CD4-positive, alpha-beta T cell treated with Interferon alpha-2 for 1 hour (primary cell): ENCODE measurements around the gene HOXA6.
A peak's percentile ranks its signal among the peaks of the same experiment; 100 is the strongest.

Experiments used
- DNase-seq, 2 donors: peaks; one replicate each; pipeline ENCODE4 v3.0.0-alpha.2; 2020 to 2022

Gene HOXA6

DNA sequence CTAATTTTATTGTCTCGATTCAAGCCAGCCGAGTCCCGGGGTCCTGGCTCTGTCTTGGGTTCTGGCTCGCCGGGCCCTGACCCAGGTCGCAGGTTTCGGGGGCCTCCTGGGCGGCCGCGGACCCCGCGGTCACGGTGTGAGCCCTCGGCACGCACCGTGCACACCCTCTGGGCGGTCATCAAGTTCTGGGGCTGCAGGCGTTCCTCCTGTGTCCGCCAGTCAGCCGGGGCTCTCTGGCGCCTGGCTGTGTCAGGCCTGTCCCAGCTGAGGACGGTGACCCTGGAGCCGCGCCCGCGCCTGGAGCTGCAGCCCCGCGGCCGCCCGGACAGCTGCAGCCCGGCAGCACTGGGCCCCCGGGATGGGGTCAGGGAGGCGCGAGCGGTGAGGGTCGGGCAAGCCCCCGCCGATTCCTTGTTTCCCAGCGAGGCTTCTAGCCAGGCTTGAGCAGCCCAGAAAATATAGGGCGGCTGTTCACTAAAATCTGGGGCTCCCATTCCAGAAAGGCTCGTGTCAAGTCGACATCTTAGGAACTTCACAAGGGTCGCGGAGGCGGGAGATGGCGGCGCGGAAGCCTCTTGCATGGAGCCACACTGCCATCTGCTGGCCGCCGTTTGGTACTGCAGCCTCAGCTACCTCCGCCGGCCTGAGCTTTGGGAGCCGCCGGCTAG is 13.1 kb upstream of the HOXA6 start:
- peak; percentile 82 to 86 for DNase-seq

DNA sequence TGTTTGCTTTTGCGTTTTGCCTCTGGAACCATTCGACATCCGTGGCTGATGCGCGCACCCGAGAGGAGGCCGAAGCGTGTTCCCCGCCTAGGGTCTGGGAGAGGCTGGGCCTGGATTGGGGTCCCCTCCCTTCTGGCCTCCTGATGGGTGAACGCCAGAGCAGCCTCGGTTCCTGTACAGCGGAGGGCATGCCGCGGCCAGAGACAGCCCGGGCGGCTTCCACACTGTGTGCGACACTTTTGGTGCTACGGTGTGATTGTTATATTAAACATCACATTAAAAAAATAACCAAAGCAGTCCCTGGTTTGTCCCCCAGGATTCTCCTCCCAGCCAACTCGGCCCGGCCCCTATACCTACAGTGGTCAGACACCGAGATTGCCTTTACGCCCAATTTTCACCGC is 12.6 kb upstream of the HOXA6 start:
- DNase-seq, result no peak

DNA sequence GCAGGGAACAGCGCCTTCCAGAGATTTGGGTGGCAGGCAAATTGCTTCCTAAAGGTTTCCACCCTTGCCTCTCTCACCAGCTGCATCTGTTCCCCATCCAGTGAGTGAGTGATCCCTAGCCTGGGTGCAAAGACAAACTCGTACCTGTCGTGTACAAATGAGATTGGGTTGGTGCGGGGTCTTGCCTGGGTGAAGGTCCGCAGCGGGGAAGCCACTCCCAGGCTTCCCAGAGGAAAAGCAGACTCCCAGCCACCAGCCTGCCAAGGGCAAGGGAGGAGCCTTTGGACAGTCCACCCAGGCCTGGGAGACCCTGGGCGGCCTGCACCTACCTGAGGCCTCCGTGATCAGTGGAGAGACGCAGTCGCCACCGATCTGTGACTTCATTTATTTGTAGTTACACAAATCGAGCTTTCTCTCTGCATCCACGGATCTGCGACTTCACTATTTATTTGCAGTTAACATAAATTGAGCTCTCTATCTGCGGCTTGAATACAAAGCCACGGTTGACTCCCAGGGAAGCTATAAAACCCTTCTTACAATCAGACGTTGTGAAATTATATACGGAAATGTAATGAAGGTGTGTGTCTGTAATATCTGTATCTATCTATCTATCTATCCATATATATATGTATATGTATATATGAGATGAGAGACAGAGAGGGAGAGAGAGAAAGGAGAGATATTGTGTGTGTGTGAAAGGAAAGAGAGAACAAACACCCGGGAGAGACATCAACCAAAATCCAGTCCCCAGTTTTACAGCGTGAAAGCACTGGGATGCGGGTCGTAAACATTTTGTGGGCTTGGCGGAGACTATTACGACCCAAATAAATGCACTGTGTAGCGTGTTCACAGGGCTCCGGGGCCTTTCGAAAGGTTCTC is 11.9 kb upstream of the HOXA6 start:
- DNase-seq, result no peak

DNA sequence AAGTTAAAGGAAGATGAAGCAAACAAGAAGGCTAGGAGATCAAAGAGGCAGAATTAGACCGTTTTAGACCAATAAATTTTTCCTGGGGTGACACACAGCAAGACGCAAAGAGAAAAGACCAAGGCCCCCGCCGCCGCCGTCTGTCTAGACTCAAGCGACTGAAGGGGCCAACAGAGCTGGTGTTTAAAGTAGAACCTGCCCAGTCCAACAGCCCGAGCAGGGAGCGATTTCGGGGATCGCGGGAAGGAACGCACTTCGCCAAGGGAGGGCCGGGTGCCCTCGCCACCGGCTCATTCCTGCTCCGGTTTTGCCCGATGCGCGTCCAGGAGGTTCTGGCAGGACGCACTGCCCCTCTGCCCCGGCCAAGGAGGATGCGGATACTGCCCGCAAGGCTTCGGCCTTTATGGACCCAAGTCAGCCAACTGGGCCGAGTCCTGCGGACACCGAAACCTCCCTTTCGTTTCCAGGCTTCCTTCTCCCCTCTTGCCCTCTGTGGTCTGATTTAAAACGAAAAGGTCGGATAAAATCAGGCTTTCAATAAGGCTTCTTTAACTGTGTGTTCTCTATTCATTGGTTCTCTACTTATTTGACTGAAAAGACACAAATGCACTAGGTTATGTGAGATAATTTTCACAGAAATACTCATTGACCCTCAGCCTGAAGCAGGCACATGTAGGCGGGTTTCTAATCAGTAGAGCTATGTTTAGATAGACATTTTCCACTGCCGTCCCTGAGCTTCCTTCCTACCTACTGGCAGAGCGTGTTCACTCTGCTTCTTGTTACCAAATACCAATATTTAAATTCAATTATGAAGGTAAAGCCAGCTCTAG is 11.1 kb upstream of the HOXA6 start:
- no peak for DNase-seq

DNA sequence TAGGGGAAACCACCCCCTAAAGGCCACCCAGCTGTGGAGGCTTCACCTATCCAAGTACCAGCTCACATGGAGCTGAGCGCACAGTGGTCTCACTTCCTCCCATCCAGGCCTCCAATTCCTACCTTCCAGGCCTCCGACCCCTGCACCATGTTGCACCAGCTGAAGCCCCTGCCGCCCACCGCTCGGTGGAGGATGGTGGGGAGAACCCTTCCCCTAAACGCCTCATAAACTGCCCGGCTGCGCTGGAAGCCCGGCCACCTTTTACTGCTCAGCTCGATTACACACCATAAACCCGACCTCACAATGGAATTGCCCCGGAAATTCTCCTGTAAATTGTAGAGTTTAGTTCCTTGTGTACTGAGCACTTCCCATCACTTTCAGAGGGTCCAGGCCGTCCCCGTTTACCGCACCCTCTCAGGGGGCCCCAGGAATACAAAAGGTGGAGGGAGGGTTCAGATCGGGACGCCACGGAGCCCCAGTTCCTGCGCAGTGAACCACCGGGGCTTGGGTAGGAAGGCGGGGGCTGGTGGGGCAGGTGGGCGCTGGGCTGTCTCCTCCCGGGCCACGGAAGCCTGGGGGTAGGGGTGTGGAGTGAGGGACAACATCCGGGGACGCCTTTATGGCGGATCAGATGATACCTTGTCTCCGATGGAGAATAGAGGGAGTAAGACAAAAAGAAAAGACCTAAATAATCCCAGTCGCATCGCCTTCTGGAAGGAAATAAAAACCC is 10.3 kb upstream of the HOXA6 start:
- DNase-seq, result no peak

DNA sequence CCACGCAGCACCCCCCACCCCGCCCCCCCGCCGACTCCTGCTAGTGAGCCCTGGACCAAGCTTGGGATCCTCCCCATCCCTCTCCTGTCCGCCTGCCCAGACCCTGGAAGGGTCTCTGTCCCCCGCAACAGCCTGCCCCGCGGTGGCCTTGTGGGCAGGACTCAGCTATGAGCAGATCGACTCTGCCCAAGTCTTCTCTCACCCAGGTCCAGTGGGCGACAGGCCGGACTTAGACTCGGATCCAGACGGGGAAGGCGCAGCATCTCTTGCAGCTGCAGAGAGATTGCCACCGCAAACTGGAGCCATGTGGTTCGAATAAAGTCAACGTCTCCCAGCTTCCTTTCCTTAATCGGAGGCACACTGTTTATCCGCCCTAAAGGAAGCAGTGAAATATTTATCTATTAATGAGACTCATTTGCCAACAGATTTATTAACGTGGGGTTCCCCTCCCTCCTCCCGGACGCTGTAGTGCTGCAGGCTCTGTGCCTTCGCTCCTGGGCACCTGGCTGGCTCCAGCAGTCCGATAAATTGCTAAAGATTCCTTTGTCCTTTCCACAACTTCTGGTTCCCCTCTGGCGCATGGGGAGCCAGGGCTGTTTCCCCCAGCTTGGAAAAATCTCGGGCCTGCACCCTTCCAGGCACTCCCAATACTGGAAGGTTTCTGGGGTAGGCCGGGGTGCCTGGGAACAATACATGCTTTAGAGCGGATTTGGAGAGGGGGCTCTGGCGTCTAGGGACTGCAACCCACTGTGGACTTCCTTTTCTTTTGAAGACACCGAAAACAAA is 9.5 kb upstream of the HOXA6 start:
- DNase-seq, result no peak

DNA sequence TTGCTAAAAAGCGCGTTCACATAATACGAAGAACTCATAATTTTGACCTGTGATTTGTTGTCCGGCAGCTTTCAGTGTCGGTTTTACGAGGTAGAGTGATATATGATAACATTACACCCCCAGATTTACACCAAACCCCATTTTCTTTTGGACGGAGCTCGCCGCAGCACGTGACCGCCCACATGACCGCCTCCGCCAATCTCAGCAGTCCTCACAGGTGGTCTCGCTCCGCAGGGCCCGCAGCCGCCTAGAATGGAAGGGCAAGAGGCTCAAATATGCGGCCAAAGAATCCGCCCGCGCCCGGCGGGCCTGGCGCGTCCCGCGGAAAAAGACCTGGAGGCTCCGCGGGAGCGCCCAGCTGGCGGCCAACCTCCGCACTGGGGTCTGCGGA is 8.9 kb upstream of the HOXA6 start, which contains the start of gene HOXA7:
HOXA7 (minus strand) TSS at position 168 of the 391 bp plus-strand sequence; CDS start at position 38, 130 bp downstream.
- DNase-seq, result no peak

DNA sequence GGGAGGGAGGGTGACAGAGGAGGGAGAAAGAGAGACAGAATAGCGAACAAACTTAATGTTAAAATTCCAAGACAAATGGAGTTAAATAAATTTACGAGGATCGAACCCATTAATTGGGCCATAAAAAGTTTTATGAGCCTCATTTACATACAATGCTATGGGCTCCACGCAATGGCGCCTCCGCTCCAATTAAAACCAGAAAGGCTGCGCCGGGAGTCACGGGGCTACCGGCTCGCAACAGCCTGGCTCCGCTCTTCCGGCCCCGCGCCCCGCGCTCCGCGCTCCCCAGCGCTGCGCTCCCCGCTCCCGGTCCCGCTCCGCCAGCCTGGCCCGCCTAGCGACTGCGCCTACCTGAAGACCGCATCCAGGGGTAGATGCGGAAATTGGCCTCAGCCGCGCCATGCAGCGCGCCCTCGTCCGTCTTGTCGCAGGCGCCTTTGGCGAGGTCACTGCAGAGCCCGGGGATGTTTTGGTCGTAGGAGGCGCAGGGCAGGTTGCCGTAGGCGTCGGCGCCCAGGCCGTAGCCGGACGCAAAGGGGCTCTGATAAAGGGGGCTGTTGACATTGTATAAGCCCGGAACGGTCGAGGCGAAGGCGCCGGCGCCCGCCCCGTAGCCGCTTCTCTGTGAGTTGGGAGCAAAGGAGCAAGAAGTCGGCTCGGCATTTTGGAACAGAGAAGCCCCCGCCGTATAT is 8.4 kb upstream of the HOXA6 start:
- no peak for DNase-seq

DNA sequence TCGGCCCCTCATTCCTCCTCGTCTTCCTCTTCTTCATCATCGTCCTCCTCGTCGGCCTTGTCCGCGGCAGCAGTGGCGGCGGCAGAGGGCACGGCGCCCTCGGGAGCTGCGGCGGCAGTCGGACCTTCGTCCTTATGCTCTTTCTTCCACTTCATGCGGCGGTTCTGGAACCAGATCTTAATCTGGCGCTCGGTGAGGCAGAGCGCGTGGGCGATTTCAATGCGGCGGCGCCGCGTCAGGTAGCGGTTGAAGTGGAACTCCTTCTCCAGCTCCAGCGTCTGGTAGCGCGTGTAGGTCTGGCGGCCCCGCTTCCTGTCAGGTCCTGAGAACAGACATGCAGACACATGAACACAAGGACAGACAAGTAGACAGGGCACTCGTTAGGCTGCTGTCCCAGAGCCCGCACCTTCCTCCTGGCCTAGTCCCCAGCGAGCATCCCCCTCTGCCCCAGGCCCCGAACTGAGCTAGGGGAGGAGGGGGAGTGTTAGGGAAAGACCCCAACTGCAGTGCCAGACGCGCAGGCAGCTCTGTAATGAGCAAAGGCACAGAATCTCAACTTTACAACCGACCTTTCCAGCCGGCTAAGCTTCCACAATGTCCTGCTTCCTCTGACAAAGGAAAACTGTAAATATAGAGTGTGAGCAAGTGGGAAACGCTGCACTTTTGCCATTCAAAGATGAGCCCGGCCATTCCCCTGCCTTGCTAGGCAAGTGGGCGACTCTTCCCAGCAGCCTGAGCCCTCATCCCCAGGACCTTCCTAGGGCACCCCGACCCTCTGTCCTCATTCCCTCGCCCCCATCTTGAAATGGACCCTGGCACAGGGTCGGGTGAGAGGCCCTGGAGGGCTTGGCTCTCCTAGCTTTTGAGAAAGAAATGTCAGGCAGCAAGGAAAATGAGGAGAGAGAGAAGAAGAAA is 7.6 kb upstream of the HOXA6 start:
- DNase-seq, result no peak

DNA sequence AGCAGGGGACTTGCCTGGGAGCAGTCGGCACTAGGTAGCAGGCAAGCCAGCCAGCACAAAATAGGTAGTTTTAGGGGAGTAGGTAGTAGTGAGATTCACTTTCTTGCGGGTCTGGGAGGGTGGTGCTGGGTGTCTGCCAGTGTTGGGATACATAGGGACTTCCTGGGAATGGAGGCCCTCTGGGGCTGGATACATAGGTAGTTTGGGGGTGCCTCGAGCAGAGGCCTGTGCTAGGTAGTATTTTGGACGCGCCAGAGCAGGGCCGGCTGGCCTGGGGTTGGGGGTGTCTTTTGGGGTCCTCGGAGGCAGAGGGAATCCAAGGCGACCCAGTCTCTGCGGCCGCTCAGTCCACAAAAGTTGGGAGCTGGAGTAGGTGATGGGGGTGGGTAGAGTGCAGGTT is 6.8 kb upstream of the HOXA6 start:
- DNase-seq, result no peak

DNA sequence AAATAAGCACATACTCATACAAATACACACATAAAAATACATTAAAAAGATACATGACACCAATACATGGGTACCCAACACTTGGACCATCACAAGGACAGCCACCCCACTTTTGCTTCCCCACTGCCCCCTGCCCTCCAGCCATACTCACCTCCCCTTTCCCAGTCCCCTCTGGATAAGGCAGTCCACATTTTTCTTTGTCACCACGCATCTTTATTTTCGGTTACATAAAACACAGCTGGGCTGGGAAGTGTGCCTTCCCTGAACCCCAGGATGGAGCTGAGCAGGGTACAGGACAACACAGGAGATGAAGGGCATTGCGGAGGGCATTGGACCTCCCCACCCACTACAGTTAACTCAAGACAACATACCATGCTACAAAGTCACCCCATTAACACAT is 6.0 kb upstream of the HOXA6 start:
- DNase-seq, result no peak

DNA sequence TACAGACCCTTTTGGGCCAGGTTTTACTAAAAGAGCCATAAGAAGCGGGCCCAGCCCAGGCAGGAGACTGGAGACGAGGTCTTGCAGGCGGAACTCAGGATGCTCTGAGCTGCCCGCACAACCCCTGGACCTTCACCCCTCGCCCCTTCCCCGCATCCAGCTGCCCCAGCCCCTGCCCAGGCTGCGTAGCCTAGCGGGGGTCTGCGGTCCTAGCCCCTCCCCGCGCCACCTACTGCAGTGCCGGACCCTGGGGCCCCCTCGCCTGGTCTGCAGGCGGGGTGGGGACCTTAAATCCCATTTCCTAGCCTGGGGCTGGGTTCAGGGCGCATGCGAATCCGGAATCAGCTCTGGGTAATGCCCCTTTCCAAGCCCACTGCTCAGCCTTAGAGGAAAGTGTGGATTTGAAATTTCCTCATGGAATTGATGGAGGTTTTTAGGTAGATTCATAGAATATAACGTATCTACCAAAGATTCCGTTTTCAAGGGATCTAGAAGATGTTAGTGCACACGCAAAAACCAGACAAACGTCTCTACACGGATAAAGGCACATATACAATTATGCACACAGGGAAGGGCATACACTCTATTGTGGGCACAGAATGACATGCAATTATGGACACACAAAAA is 5.4 kb upstream of the HOXA6 start:
- DNase-seq, result no peak

DNA sequence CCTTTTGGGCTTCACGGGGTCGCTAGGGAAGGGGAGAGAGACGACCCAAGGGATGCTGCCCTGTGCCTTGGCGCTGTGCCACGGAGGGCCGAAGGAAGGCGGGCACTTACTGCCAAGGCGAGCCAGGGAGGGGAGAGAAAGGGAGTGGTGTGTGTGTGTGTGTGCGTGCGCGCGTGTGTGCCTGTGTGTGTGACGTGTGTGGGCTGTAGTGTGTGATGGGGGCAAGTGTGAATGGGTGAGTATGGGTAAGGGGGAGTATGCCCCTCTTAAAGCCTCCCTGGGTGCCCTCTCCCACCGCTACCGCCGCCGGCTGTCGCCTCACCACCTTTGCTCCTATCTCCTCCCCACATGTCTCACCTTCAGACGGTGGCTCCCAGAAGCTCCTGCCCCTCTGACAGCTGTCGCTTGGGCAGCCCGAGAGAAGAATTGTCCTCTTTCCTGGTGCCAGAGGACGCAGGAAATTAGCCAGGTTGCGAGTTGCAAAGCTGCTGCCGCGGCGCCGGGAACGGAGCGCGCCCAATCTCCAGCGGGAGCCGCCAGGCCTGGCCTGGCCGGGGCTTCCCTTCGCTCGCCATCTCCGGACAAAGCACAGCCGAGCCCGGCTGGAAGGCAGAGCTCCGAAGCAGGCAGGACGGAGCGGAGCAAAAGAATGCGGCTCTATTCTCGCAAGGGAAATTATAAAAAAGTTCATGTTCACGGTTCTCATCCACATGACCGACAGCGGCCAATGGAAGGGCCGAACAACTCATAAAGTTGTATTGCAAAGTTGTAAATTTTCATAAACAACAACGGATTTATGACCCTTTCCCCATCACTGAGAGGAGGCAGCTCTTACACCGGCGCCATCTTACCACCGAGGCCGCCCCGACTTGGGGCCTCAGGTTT is 4.6 kb upstream of the HOXA6 start, which contains the start of gene HOXA3:
HOXA3 (minus strand) TSS at position 653 of the 885 bp plus-strand sequence. CDS start 41,943 bp downstream, outside the sequence.
- no peak for DNase-seq

DNA sequence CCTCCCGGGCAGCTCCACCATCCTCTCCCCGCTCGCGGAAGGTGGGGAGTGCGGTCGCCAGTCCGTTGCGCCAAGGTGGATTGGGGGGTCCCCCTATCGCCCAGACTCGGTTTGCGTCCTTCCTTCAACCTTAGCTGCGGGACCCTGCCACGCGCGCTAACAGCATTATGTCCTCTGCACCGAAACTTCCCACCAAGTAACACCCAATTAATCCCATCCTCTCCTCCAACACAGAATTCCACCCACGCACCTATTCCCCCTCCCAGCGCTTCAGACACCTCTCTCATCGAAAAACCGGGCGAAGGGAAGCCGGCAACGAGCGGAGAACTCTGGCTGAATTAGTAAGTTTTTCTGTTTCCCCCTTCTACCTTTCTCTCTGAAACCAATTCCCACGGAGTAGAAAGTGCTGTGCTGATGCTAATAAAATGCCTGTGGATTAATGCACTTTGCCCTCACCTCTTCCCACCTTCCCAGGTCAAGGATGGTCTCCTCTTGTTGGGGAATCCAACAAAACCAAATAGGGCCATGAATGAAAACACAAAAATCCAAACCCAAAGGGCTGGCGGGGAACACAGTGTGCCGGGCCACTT is 3.9 kb upstream of the HOXA6 start:
- DNase-seq, result no peak

DNA sequence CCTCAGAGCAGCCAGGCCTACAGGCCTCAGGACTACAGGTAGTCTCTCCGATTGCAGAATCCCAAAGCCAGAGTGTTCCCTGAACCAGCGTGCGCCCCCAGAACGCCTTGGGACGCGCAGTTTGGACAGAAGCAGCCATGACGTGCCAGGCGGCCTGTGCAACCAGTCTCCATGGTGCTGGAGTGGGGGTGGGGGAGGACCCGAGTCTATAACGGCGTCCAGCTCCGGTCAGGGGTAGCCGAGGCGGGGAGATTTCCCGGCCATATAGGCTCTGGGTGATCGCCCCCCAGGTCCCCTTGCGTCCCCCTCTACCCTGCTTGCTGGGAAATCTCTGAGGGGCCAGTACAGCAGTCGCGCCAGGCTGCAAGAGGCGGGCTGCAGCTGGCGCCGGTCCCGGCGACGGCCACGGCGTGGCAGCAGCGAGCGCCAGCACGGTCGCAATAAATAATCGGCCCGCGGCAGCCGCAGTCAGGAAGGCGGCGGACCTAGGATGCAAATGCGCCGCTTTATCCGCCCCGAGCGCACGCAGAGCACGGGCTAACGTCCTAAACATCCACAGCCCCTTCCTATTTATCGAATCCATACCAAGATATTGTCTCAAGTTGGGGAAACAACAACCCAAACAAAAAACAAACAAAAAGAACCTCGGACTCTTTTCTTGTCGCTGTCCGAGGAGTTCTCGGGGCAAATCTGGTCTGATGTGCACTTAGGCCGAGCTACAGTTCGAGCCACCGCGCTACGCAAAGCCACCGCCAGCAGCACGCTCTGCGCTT is 3.2 kb upstream of the HOXA6 start:
- peak; percentile 57 to 72 for DNase-seq

DNA sequence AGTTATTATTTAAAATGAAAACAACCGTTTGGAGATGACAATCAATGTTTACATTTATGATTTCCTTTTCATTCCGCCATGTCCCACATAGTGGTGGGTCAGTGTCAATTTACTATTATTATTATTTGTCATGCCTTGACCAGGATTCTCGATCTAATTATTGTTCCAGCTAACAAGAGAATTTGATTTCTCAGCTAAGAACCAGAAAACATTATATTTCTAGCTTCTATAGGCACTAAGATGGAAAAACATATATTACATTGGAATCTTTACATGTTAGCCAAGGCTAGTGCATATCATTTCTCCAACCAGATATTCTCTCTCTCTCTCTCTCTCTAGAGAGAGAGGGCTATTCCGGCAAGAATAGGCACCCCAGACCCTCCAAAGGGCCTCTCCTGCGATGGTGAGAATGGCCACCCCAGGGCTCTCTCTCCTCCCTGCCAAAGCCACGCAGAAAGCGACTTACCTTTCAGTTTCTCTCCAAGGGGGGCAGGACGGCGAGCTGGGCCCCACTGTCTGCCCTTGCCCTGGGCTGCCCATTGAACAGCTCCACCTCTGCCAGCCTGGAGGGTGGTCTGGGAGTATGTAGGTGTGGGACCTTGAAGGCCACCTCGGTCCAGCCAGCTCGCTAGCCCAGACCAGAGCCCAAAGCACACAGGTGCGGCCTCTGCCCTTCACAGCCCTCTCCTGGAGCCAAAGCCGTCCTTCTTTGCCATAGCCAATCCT is 2.4 kb upstream of the HOXA6 start:
- DNase-seq, result no peak
